Neutrophil (primary cell): Measurements from ENCODE around the gene PRR15.

Experiments used
- H3K27ac ChIP-seq: fragments of 200-600 bp; sonication (generic); 2 replicates; pipeline ENCODE4 v1.5.1; 2016; ENCODE audit warnings: mild to moderate bottlenecking, moderate library complexity
- H3K27me3 ChIP-seq: fragments of 200-600 bp; sonication (generic); 2 replicates; pipeline ENCODE4 v1.6.0; 2016; ENCODE audit warnings: mild to moderate bottlenecking
- H3K36me3 ChIP-seq: fragments of 200-600 bp; sonication (generic); 2 replicates; pipeline ENCODE4 v1.5.1; 2017
- H3K4me1 ChIP-seq, 2 experiments: fragments of 200-600 bp in 1 of 2; sonication (generic) in 1 of 2; 1 replicate in 1 of 2; 2 replicates in 1 of 2; pipeline versions ENCODE4 v1.5.1 to v1.6.1; 2013 to 2016; ENCODE audit warnings: low read depth in 1 of 2, low read length in 1 of 2, mild to moderate bottlenecking in 1 of 2, moderate library complexity in 1 of 2; ENCODE audit not compliant: control insufficient read depth in 1 of 2, insufficient read depth in 1 of 2
- H3K4me3 ChIP-seq, 2 experiments: fragments of 200-600 bp in 1 of 2; sonication (generic) in 1 of 2; 1 replicate in 1 of 2; 2 replicates in 1 of 2; pipeline ENCODE4 v1.5.1; 2013 to 2016; ENCODE audit warnings: low read depth in 1 of 2, low read length in 1 of 2, mild to moderate bottlenecking in 1 of 2, moderate library complexity in 1 of 2
- H3K9me3 ChIP-seq: fragments of 200-600 bp; sonication (generic); 2 replicates; pipeline ENCODE4 v1.5.1; 2016
- CTCF ChIP-seq: fragments of 200-600 bp; sonication (generic); IDR thresholded peaks from 2 replicates; pipeline ENCODE4 v1.5.1; 2016; ENCODE audit warnings: antibody characterized with exemption

PRR15 gene

GRCh38 chr7:29614229-29614628 is 50.6 kb downstream of the PRR15 start:
- H3K27ac ChIP-seq, result no peak overlapping the region
- H3K4me3 ChIP-seq, result no peak overlapping the region
- H3K9me3 ChIP-seq, result no peaks in the 10 kb centered on the region
- no peaks in the 10 kb centered on the region for H3K4me1 ChIP-seq
- no peaks in the 10 kb centered on the region for H3K27me3 ChIP-seq
- no peaks in the 10 kb centered on the region for H3K36me3 ChIP-seq
- TF ChIP-seq CTCF, result no peak
